ENCODE data around the gene NKAP.

DNA sequence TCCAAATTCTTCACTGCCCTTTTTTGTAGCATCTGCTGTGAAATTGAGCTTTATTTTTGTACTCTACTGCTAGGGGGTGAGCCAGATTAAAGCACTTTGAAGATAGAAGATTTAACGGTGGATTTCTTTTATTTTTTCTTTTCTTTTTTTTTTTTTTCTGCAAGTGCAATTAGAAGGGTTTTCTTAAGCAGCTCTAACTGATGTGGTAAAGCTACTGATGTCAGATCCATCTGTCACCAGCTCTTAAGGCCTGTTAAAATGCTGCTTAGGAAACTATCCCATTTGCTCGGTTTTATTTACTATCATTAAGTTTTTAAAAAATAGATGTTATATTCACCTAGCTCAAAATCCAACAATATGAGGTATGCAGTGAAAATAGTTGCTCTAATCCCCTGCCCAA is 64.8 kb downstream of the NKAP start:
- TF ChIP-seq POLR2AphosphoS5 (IDR thresholded peaks at IDR 0.05; ENCODE audit: control insufficient read depth, insufficient read depth, low read depth, low read length) (no peak), NFE2L1 (tag; IDR thresholded peaks at IDR 0.05; ENCODE audit: borderline replicate concordance, low read depth) (no peak), MAFK (IDR thresholded peaks at IDR 0.05; ENCODE audit: low read length) (no peak), ZNF274 (IDR thresholded peaks at IDR 0.05; ENCODE audit: borderline replicate concordance, low read depth, low read length) (no peak), PTBP1 (IDR thresholded peaks at IDR 0.05; ENCODE audit: low read depth, low read length) (no peak), TARDBP (IDR thresholded peaks at IDR 0.05) (no peak), NUFIP1 (IDR thresholded peaks at IDR 0.05; ENCODE audit: partially characterized antibody) (no peak), ZSCAN29 (IDR thresholded peaks at IDR 0.05) (no peak)
